GM19099 (cell line): Measurements from ENCODE around the gene ARL6IP6.

ENCODE experiments used
- POLR2A ChIP-seq: IDR thresholded peaks from 3 replicates; pipeline ENCODE4 v1.6.1; 2011; ENCODE audit warnings: low read depth; ENCODE audit not compliant: insufficient read length; ENCODE audit errors: extremely low read depth

Gene ARL6IP6

DNA sequence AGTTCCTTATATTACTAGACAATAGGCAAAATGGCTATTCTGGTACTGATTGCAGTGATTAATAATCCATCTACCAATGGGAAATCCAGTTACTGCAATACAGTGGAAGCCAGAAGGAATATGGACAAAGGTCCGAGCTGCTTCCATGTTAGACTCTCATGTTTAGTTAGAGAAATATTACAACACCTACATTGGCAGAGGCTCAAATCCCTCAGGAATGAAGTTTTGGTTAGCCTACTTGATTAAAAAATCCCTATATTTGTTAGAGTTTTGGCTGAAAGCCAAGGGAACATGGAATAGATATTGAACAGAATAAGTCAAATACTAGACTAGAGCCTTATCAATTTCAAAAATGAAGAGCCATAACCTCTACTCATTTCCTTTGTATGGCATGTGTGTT lies 48.5 kb downstream of the ARL6IP6 start:
- no peak for TF ChIP-seq POLR2A

DNA sequence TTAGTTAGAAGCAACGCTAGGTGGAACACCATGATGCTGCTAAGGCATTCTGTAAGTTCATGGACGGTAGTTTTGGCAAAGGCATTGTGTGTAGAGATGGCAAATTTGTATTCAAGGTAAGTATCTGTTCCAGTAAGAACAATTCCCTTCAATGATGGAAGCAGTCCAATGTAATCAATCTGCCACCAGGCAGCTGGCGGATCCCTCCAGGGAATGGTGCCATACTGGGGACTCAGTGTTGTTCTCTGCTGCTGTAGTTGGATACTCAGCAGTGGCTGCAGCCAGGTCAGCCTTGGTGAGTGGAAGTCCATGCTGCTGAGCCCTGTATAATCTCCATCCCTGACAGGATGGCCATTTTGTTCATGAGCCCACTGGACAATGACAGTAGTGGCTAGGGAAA lies 62.8 kb downstream of the ARL6IP6 start:
- no peak for TF ChIP-seq POLR2A

DNA sequence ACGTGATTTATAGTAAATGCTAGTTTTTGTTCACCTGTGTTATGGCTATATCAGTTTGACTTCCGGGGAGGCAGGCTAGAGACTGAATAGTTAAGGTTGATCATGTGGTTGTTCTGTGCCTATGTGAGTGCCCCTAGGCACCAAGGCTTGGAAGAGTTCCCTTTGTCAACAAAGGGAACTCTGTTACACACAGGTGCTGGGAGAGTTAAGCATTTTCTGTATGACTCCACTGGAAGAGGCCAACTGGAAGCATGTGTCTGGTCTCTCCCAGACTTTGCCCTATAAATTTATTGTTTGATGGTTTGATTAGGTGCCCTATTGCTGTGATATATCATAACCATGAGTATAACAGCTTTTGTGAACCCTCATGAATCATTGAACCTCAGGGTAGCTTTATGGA lies 63.8 kb downstream of the ARL6IP6 start:
- TF ChIP-seq POLR2A, result no peak

DNA sequence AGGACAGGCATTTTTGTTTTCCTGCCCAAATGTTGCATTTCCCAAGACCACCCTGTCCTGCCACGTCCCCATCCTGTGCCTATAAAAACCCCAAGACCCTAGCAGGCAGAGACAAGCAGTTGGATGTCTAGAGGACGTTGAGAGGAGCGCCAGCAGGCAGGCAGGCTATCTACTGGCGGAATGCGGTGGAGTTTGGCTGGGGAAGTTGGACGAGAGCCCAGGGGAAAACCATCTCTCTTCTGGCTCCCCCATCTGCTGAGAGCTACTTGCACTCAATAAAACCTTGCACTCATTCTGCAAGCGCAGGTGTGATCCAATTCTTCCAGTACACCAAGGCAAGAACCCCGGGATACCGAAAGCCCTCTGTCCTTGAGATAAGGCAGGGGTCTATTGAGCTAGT lies 72.5 kb downstream of the ARL6IP6 start:
- no peak for TF ChIP-seq POLR2A

DNA sequence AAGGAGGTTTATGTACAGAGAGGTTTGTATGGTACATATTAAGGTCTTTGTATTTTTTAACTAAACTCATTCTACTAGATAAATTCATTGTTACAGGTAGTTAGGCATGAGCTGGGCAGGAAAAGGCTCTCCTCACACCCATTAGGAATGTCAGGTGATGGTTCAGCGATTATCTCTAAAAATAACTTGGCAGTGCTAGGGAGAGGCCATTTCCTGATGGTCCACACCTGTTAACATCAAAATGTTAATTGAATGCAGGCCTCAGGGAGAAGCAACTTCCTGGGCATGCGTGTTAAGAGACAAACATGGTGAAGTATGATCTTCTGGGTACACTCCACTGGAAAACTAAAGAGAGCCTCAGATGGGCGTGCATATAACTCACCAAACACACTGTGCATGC lies 73.6 kb downstream of the ARL6IP6 start:
- TF ChIP-seq POLR2A, result no peak

DNA sequence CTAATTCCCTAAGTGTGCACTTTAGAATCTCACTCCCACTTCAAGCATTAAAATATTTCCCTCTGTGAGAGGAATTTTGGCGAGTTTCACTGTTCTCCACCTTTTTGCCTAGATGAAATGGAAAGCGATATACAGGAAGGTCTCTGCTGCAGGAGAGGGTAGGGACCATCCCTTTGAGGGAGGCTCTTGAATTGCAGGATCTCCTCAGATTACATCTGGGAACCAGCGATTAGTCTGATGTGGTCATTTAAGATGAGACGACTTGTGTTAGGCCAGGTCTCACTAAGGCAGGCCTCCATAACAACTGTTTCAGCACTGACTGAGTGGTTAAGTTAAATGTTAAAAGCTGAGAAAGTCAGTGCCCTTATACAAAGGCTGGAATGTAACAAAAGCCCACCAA lies 74.6 kb downstream of the ARL6IP6 start:
- no peak for TF ChIP-seq POLR2A

DNA sequence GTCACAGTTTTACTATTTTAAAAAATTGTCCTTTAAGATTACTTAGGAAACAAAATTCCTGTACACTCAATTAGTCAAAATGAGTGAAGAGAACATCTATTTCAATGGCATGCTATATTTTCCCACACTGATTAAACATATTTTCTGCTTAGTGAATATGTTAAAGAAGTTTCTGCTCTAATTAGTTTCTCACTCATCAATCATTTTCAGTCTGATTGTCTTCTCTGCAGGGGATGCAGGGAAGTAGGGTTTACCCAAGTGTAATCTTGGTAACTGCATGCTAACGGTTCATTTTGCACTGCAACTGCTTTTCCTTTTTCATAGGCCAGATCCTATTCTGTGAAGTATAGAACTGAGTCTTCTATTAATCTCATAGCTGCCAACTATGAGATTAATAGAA lies 78.5 kb downstream of the ARL6IP6 start:
- TF ChIP-seq POLR2A, result no peak

DNA sequence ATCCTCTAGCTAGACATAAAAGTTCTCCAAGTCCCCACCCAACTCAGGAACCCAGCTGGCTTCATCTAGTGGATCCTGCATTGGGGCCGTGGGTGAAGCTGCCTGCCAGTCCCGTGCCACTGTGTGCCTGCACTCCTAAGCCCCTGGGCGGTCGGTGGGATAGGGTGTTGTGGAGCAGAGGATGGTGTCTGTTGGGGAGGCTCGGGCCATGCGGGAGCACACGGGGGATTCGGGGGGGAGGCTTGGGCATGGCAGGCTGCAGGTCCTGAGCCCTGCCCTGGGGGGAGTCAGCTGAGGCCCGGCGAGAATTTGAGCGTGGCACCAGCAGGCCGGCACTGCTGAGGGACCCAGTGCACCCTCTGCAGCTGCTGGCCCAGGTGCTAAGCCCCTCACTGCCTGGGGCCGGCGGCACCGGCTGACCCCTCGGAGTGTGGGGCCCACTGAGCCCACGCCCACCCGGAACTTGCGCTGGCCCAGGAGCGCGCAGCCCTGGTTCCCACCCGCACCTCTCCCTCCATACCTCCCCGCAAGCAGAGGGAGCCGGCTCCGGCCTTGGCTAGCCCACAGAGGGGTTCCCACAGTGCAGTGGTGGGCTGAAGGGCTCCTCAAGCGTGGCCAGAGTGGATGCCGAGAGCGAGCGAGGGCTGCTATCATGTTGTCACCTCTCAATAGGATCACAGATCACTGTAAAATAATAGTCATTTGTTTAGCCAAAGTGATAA lies 86.4 kb downstream of the ARL6IP6 start:
- no peak for TF ChIP-seq POLR2A

DNA sequence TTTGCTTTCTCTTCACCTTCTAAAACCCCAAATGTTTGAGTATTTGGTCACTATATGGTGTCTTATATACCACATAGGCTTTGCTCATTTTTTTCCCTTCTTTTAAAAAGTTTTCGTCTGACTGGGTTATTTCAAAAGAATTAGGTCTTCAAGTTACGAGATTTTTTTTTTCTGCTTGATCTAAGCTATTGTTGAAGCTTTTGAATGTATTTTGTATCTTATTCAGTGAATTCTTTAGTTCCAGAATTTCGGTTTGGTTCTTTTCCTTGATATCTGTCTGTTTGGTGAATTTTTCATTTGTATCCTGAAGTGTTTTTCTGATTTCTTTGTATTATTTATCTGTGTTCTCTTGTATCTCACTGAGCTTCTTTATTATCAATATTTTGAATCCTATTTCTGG lies 93.5 kb downstream of the ARL6IP6 start:
- no peak for TF ChIP-seq POLR2A
